Ramos (cell line): Measurements from ENCODE around the gene CCNH.

Experiments used
- in situ Hi-C: fragments of 300-500 bp; cut with MboI; formaldehyde crosslinking; loops from one replicate; pipeline ENCODE4 v1.14.3; 2022; ENCODE audit warnings: low sequenced_read_pairs; ENCODE audit not compliant: unreplicated experiment

CCNH gene

GRCh38 chr5:87412630-87413342, at the start of gene CCNH:
CCNH (minus strand) TSS chr5:87412930; CDS start chr5:87412794, 136 bp downstream.
- in situ Hi-C loops = no loop called here

GRCh38 chr5:87457706-87458105, 45.0 kb upstream of the CCNH start:
- in situ Hi-C loops = no loop called here

GRCh38 chr5:87453801-87454200, 41.1 kb upstream of the CCNH start:
- in situ Hi-C loops = no loop called here

GRCh38 chr5:87452837-87453236, 40.1 kb upstream of the CCNH start:
- in situ Hi-C loops = no loop called here

- in situ Hi-C loops = no loop called here
Measured at GRCh38 chr5:87442419-87442818, 29.7 kb upstream of the CCNH start.

GRCh38 chr5:87438231-87438630, 25.5 kb upstream of the CCNH start:
- in situ Hi-C loops = no loop called here

- in situ Hi-C loops = no loop called here
Measured at GRCh38 chr5:87437724-87438123, 25.0 kb upstream of the CCNH start.

GRCh38 chr5:87435144-87435694, 22.5 kb upstream of the CCNH start:
- in situ Hi-C loops = no loop called here

GRCh38 chr5:87434461-87434860, 21.7 kb upstream of the CCNH start:
- in situ Hi-C loops = no loop called here

GRCh38 chr5:87433945-87434344, 21.2 kb upstream of the CCNH start:
- in situ Hi-C loops = no loop called here

- in situ Hi-C loops = no loop called here
Measured at GRCh38 chr5:87432460-87432859, 19.7 kb upstream of the CCNH start.

GRCh38 chr5:87430863-87431457, 18.2 kb upstream of the CCNH start:
- in situ Hi-C loops = no loop called here

GRCh38 chr5:87423755-87424154, 11.0 kb upstream of the CCNH start:
- in situ Hi-C loops = no loop called here

GRCh38 chr5:87421307-87421706, 8.6 kb upstream of the CCNH start:
- in situ Hi-C loops = no loop called here

- in situ Hi-C loops = no loop called here
Measured at GRCh38 chr5:87418506-87418905, 5.8 kb upstream of the CCNH start.

- in situ Hi-C loops = no loop called here
Measured at GRCh38 chr5:87413343-87413645, 564 bp upstream of the CCNH start.

GRCh38 chr5:87411973-87412629, 629 bp downstream of the CCNH start:
- in situ Hi-C loops = no loop called here

- in situ Hi-C loops = no loop called here
Measured at GRCh38 chr5:87411586-87411972, 1.2 kb downstream of the CCNH start.

- in situ Hi-C loops = no loop called here
Measured at GRCh38 chr5:87410931-87411330, 1.8 kb downstream of the CCNH start.

GRCh38 chr5:87408204-87408603, 4.5 kb downstream of the CCNH start:
- in situ Hi-C loops = no loop called here

- in situ Hi-C loops = no loop called here
Measured at GRCh38 chr5:87405472-87406155, 7.1 kb downstream of the CCNH start.
